Vagina (tissue), 2 donors: Measurements from ENCODE around the gene SLC1A3.

ENCODE experiments used
- CTCF ChIP-seq, 3 experiments: fragments of 450-650 bp in 2 of 3; fragments of 200-600 bp in 1 of 3; sonication (generic) in 1 of 3; IDR thresholded peaks; one replicate each; pipeline ENCODE4 v1.5.1; 2017 to 2019; ENCODE audit warnings: antibody characterized with exemption in 3 of 3, mild to moderate bottlenecking in 2 of 3, moderate library complexity in 2 of 3
- POLR2AphosphoS5 ChIP-seq, 2 donors: sonication (generic); formaldehyde crosslinking; IDR thresholded peaks; one replicate each; pipeline ENCODE4 v1.9.0; 2017; ENCODE audit warnings: antibody characterized with exemption in 2 of 2, mild to moderate bottlenecking in 2 of 2, low read depth in 1 of 2; ENCODE audit not compliant: insufficient read depth in 1 of 2

GRCh38 chr5:36720688-36721087 lies 114.3 kb downstream of the SLC1A3 start:
- TF ChIP-seq CTCF (IDR thresholded peaks at IDR 0.05) (no peak), POLR2AphosphoS5 (IDR thresholded peaks at IDR 0.05; ENCODE audit: insufficient read depth in 1 of 2, low read depth in 1 of 2) (no peak)
